ENCODE measurements around the gene AMN. TPM values are rescaled to one million over a fixed set of nuclear protein-coding genes. Genes with fewer than 3 reads are reported as not detected.

AMN gene
- total RNA-seq, 1 donor from 2014 or later, result 11.8 TPM

- H3K36me3 ChIP-seq, result peaks cover 0 to 19% of the 10 kb centered on the region in 2 donors
- H3K4me3 ChIP-seq, result peak overlapping the region; percentile 45 to 52
- TF ChIP-seq POLR2A (IDR thresholded peaks at IDR 0.05), result no peak
- TF ChIP-seq POLR2AphosphoS5 (IDR thresholded peaks at IDR 0.05; ENCODE audit: insufficient read depth in 1 of 2, low read depth in 1 of 2), result no peak
- TF ChIP-seq, protein P1, sequence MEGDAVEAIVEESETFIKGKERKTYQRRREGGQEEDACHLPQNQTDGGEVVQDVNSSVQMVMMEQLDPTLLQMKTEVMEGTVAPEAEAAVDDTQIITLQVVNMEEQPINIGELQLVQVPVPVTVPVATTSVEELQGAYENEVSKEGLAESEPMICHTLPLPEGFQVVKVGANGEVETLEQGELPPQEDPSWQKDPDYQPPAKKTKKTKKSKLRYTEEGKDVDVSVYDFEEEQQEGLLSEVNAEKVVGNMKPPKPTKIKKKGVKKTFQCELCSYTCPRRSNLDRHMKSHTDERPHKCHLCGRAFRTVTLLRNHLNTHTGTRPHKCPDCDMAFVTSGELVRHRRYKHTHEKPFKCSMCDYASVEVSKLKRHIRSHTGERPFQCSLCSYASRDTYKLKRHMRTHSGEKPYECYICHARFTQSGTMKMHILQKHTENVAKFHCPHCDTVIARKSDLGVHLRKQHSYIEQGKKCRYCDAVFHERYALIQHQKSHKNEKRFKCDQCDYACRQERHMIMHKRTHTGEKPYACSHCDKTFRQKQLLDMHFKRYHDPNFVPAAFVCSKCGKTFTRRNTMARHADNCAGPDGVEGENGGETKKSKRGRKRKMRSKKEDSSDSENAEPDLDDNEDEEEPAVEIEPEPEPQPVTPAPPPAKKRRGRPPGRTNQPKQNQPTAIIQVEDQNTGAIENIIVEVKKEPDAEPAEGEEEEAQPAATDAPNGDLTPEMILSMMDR (IDR thresholded peaks at IDR 0.05), result no peak
- DNase-seq (ENCODE audit: extremely low spot score in 2 of 2), result no peak
- no peaks in the 10 kb centered on the region for H3K9me3 ChIP-seq
- H3K27me3 ChIP-seq, result no peaks in the 10 kb centered on the region
- H3K27ac ChIP-seq, result no peak overlapping the region
- H3K4me1 ChIP-seq, result peaks cover 33% of the 10 kb centered on the region
- intact Hi-C loops (cut with DNase I), result no loop called here
Measured at GRCh38 chr14:102930753-102931579, 8.5 kb downstream of the AMN start.

- Histone ChIP-seq H3K9me3 (no peaks in the 10 kb centered on the region), H3K4me3 (no peak overlapping the region), H3K27me3 (no peaks in the 10 kb centered on the region), H3K36me3 (peaks cover 0 to 26% of the 10 kb centered on the region in 2 donors), H3K27ac (no peak overlapping the region), H3K4me1 (peaks cover 33% of the 10 kb centered on the region)
- intact Hi-C loops (cut with DNase I), result no loop called here
- no peak for DNase-seq (ENCODE audit: extremely low spot score in 2 of 2)
- TF ChIP-seq, protein P1 (IDR thresholded peaks at IDR 0.05), result no peak
- TF ChIP-seq POLR2A (IDR thresholded peaks at IDR 0.05) (no peak), POLR2AphosphoS5 (IDR thresholded peaks at IDR 0.05; ENCODE audit: insufficient read depth in 1 of 2, low read depth in 1 of 2) (no peak)
Measured at GRCh38 chr14:102931580-102932285, 9.3 kb downstream of the AMN start.

DNA sequence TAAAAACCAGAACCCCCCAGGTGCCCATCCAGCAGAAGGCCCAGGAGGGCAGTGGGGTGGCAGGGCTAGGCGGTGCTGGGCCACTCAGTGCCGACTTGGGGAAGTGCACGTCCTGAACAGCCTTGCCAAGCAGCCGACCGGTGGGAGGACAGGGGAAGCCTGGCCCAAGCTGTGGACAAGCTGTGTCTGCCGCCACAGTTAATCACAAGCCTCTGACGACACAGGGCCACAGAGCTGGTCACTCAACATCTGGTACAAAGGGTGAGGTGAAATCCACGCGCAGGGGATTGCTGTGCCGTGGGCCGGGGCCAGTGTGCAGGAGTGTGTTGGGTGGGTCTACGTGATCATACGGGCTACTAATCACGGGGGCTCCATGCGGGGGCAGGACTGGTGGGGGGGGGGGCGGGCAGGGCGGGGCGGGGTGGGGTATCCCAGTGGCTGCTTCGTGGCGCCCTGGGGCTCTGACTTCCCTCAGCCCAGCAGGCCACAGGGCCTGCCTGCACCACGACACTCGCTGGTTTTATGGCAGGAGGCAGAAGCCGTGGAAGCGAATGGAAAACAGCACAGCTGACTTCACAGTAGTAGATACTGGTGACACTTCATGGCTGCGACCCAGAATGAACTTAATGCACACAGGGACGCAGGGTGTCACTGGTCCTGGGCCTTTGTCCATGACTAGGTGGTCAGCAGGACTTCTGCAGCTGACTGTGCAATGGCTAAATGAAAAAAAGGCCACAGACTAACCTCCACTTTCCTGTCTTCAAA lies 10.2 kb downstream of the AMN start:
- H3K36me3 ChIP-seq, result peaks cover 0 to 35% of the 10 kb centered on the region in 2 donors
- TF ChIP-seq POLR2A (IDR thresholded peaks at IDR 0.05) (no peak), POLR2AphosphoS5 (IDR thresholded peaks at IDR 0.05; ENCODE audit: insufficient read depth in 1 of 2, low read depth in 1 of 2) (no peak)
- TF ChIP-seq, protein P1 (IDR thresholded peaks at IDR 0.05), result no peak

GRCh38 chr14:102933618-102934231 lies 11.3 kb downstream of the AMN start:
- no peak for TF ChIP-seq POLR2AphosphoS5 (IDR thresholded peaks at IDR 0.05; ENCODE audit: insufficient read depth in 1 of 2, low read depth in 1 of 2)
- TF ChIP-seq POLR2A (IDR thresholded peaks at IDR 0.05), result no peak
- TF ChIP-seq, protein P1 (IDR thresholded peaks at IDR 0.05), result no peak
- H3K4me3 ChIP-seq, result no peak overlapping the region
- intact Hi-C loops (cut with DNase I), result no loop called here
- H3K36me3 ChIP-seq, result peaks cover 0 to 46% of the 10 kb centered on the region in 2 donors
- H3K4me1 ChIP-seq, result peaks cover 20% of the 10 kb centered on the region
- no peak overlapping the region for H3K27ac ChIP-seq
- no peaks in the 10 kb centered on the region for H3K27me3 ChIP-seq
- no peaks in the 10 kb centered on the region for H3K9me3 ChIP-seq
- no peak for DNase-seq (ENCODE audit: extremely low spot score in 2 of 2)

More for the DNA sequence above, 10.2 kb downstream of the AMN start:
- Histone ChIP-seq H3K4me3 (no peak overlapping the region), H3K27me3 (no peaks in the 10 kb centered on the region), H3K9me3 (no peaks in the 10 kb centered on the region), H3K27ac (no peak overlapping the region), H3K4me1 (peaks cover 30% of the 10 kb centered on the region)
- intact Hi-C loops (cut with DNase I), result no loop called here
- no peak for DNase-seq (ENCODE audit: extremely low spot score in 2 of 2)
